Skeletal muscle cell (primary cell): ENCODE measurements around the gene NAPG.
"Not testable (repeated sequence)": the region's sequence is repeated elsewhere in the genome, so short reads cannot be mapped to it uniquely, and the experiment has no call there.

Source experiments
- DNase-seq: peaks from one replicate; pipeline ENCODE4 v3.0.0-alpha.2; 2010; ENCODE audit warnings: low read depth
- H3K4me3 ChIP-seq: 2 replicates; pipeline ENCODE4 v1.5.1; 2011; ENCODE audit warnings: low read depth, mild to moderate bottlenecking, control low read depth, low read length, moderate library complexity

NAPG gene

DNA sequence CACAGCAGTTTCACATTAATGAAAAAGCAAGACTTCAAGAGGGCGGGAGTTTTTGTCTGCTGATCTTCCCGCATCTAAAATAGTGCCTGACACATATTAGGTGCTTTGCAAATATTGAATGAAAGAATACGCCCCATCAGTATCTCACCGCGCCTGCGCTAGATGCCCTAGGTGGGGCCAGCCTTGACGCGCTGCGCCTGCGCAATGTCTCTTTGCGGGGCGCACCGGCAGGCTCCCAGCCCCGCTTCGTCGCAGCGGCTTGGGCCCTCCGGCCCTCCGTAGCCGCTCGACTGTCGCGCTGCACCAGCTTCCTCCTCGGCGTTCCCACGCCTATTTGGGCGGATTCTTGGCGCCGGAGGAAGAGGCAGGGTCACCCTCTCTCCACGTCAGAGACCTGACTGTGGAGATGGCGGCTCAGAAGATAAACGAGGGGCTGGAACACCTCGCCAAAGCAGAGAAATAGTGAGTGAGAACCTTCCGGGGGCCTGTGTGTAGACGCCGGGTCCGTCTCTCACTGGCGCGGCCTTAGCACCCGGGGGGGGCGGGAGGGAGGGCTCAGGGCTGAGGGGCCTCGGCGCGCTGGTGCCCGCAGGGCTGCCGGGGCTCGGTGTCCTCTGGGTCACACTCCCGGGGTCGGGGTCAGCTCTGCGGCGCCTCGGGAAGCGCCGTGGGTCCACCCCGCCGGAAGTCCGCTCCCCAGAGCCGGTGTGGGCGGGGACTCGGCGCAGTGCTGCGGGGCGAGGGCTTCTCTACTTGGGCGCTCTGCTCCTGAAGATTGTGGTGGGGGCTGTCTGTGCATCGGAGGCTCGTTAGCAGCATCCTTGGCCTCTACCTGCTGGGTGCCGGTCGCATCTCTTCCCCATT is at the start of gene NAPG:
Gene NAPG (plus strand): TSS at position 331 of the 864 bp plus-strand sequence. CDS start 76 bp downstream, at position 407.
- peak; percentile 83 for DNase-seq
- peak within 1 kb of the TSS; percentile 97 for H3K4me3 ChIP-seq

DNA sequence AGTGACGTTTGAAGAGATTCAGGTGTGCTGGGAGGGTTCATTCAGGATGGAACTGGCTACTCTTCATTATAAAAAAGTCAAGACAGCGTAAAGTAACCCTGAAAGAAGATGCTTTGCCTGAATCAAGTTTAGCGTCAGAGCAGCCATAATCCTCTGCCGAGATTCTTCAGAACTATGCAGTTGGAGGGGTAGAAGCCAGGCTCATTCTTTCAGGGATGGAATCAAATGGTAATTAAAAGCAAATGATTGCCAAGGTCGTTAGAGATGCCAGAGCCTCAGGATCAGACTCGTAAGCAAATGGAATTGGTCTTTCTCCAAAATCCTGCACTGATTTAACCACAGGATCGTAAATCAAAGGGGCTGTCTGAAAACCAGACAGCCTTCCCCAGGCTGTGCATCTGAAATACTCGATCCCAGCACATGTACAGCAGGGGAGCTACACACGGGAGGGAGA is 49.5 kb upstream of the NAPG start:
- no peak overlapping the region for H3K4me3 ChIP-seq
- peak; percentile 16 for DNase-seq

DNA sequence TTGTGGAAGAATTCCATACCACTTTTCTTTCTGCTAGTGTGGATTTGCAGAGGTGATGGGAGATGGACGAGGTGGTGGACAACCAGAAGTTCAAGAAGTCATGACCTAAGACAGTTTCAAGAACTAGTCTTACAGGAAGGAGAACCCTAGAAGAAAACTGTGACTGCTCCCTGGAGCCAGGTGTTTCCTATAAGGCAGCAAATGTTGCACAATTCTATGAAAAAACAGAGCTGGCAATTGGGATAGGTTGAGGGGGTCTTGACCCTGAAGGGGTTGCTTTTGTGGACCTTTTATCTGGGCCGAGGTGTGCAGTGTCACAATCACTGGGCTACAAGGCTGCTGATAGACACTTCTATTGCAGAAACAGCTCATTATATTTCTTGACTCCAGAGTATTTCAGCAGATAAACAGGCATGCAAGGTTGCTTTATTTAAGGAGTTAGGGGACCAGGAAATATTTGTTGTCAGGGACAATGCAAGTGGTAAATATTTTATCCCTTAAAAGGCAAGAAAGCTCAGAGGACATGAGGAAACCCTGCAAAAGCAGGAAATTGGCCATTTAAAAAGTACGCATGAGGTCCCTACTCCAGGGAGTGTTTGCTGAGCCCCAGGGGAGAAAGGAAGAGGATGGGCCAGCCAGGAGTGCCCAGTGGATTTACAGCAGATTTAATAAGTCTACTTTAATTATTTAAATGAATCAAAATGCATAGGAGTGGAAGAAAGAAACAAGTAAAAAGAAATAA is 48.5 kb upstream of the NAPG start:
- no peak overlapping the region for H3K4me3 ChIP-seq
- no peak for DNase-seq

DNA sequence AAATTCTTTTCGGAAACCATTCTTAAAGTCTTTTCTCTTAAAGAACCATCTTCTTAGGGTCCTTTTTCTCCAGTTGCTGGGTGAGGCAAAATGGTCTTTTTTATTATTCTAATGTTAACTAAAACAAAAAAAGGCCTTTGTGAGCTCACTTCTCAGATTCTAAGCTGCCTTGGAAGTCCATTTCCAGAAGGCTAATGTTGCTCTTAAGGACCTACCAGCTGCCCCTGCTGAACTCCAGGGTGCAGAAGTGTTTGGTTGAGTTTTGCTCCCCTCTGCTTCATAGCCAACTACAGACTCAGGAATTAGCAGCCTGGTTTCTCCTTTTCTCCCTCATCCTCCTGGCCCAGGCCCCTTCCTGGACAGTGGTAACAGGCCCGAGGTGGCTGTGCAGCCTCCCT is 48.0 kb upstream of the NAPG start:
- H3K4me3 ChIP-seq, result no peak overlapping the region
- DNase-seq, result no peak

DNA sequence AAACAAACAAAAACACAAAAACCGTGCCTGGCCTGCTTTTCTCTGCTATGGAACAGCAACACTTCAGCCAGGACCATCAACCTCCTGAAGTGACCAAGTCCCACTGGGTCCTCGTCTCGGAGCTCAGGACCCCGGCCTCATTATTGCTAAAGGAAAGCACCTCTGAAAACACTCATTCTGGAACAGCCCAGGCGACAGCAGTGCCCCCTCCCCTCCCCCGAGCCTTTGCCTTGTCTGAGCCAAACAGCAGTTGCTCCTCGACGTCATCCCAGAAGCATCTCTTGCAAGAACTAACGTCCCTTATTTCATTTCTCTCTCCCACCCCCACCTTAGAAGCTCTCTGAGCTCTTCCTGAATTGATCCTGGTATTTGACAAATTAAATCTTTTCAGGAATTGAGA is 44.0 kb upstream of the NAPG start:
- no peak for DNase-seq
- H3K4me3 ChIP-seq, result no peak overlapping the region

DNA sequence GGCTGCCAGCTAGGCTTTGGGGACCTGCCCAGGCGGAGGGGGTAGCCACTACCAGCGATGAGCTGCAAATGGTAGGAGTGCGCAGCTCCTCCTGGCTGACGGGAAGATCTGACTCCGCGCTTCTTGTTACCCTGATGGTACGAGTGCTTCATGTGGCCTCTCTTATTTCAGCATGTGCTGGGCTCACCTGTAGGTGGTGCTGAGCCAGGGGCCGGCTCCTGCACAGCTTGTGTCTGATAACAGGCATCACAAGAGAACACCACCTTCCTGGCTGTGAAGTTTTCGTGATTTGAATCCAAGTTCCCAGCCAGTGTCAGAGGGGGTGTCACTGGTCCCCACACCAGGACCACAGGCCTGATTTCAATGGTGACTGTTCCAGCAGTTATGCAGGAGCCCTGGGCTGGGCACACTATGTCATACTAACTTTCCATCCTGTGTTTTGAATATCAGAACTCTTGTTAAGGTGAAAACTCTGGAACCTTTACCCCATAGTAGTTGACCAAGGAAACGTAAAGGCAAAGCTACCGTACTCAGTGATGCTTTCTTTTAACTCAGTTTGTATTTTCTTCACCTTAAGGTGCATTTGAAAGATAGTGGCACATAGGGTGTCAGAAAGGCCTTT is 43.4 kb upstream of the NAPG start:
- no peak overlapping the region for H3K4me3 ChIP-seq
- no peak for DNase-seq

DNA sequence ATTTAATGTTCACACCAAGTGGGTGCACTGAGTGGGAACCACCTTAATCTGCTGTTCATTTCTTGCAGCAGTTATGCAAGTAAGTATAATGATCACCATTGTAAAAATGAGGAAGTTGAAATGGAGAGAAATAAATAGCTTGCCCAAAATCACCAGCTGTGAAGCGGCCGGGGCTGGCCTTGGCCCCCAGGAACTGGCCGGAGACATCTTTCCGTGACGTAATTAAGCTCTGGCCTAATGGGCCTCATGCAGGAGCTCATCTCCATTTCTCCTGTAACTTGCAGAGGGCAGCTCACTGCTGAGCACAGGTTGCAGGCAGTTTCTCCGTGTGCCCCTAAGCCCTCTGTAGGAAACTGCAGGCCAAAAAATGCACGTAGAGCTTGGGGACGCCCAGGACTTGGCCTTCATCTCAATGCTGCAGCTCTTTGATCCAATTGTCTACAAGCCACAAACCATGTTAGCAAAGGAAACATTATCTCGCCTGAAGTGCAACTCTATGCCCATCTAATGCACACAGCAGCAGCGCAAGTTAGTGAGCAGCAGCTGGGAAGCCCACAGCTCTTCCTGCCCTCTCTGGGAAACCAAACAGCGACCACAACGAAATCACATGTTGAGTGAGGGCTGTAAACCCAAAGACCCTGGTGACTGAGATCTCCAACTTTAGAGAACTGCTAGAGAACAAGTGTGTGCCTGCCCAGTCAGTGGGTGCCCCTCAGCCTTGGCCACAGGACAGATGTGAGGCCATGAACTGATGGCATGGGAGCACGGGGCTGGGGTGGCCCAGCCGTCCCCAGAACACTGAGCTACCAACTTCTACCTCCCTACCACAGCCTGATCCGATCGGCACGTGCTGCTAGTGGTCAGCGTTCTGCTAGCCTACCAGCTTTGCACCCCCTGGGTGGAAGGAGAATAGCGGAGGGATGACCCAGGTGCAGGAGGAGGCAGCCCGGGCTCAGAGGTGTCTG is 42.6 kb upstream of the NAPG start:
- DNase-seq, result no peak
- H3K4me3 ChIP-seq, result no peak overlapping the region

DNA sequence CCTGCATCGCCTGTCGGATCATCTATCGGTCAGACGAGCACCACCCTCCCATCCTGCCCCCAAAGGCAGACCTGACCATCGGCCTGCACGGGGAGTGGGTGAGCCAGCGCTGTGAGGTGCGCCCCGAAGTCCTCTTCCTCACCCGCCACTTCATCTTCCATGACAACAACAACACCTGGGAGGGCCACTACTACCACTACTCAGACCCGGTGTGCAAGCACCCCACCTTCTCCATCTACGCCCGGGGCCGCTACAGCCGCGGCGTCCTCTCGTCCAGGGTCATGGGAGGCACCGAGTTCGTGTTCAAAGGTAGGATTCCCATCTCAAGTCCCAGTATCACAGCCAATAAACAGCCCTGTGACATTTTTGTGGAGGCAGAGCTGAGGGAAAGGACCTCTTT is 40.4 kb upstream of the NAPG start:
- no peak for DNase-seq
- no peak overlapping the region for H3K4me3 ChIP-seq

DNA sequence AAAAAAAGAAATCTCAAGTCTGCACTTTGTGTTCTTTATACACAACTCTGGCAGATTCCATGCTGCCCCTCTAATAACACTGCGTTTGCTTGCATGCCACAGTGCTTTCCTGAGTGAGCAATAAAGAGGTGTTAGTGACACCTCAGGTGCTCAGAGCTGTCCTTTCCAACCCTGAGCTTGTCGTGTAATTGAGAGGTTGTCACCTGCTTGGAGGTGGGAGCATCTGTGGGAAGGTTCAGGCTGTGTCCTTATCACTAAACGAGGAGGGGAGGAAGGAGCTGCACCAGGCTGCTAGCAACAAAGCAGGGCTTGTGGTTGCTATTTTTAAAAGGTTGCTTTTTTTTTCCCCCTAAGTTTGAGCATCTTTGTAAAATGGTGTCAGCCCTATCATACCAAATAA is 39.5 kb upstream of the NAPG start:
- no peak overlapping the region for H3K4me3 ChIP-seq
- no peak for DNase-seq

DNA sequence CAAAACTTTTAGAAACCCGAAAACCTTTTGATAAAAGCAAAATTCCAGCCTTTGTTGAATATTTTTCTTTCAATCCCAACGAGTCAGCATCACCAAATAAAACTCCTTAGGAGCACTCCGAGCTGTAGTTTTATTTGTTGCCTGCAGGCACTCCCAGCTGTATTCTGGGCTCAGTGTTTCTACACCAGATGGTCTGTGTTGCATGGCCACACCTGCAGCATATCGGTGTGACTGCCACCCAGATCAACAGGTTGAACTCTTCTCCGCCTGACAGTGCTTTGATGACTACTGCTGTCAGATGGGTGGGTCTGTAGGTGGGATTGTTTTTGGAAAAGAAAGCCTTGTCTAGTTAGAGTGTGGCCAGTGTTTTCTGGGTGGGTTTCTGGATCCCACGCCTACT is 38.7 kb upstream of the NAPG start:
- no peak for DNase-seq
- no peak overlapping the region for H3K4me3 ChIP-seq

DNA sequence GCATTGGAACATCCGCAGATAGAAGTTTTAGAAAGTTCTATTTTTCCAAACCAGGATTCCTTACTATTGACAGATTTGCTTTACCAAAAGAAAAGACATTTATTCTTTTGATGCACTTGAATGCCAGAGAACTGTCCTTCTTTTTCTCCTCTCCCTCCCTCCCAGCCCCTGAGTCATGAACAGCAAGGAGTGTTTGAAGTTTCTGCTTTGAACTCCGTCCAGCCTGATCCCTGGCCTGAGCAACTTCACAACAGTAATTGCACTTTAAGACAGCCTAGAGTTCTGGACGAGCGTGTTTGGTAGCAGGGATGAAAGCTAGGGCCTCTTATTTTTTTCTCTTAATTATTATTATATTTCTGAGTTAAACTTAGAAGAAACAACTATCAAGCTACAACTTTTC is 37.8 kb upstream of the NAPG start:
- no peak for DNase-seq
- H3K4me3 ChIP-seq, result no peak overlapping the region

DNA sequence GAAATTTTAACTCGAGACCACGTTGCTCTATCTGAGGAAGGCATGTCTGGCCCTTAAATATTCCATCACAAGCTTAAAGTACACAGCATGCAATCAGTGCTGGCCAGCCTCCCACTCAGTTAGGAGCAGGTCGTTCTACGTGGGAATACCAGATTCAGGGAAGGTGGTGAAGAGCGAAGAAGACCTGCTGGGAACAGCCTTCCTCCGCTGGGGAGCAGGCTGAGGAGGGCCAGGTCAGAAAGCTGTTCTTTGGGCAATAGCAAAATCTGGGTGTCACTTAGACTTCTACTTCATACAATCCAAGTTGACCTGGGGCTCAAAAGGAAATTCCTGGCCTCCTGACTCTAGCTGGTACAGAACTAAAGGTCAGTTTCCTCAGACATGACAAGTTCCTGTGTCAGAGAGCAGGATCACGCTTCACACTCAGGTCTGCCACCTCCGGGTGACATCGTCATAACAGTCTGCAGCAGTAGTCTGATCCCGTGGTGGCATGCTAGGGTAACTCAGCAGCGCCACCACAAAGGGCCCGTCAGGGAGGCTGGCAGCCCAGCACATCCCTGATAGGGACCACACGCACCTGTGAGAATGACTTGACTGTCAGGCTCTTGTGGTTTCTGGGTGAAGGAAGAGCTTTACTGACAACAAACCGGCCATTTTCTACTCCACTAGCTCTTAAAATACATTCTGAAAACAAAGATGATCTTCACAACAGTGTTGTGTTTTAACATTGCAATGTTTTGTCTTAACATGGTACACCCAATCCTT is 35.2 kb upstream of the NAPG start:
- no peak for DNase-seq
- no peak overlapping the region for H3K4me3 ChIP-seq

DNA sequence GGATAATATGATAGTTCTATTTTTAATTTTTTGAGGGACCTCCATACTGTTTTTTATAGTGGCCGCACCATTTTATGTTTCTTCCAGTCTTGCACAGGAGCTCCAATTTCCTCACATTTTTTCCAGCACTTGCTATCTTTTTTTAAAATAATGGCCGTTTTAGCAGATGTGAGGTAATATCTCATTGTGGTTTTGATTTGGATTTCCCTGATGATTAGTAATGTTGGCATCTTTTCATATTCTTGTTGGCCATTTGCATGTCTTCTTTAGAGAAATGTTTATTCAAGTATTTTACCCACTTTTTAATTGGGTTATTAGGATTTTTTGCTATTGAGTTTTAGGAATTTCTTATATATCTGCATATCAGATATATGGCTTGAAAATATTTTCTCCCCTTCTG is 29.9 kb upstream of the NAPG start:
- no peak for DNase-seq
- no peak overlapping the region for H3K4me3 ChIP-seq

DNA sequence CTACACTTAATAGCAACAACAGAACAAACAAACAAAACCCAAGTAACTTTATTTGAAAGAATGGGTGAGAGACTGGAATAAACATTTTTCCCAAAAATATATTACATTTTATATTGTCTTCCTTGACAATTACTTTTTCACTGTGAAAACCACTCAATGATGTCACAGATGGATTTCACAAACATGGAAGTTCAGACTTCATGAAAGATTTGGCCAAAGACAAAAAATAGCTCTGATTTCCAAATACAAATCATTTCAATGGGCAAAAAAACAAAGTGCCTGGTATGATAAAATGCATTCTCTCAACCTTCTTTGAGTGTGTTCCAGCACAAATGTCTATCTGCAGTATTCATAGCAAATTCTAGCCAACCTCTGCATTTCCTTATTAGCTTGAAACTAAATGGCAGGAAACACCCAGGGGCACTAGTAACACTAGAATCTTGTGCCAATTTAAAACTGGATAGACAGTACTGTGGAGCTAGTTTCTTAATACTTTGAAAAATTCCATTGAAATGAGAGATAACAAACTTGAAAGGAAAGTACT is 28.5 kb upstream of the NAPG start:
- no peak for DNase-seq
- H3K4me3 ChIP-seq, result no peak overlapping the region

DNA sequence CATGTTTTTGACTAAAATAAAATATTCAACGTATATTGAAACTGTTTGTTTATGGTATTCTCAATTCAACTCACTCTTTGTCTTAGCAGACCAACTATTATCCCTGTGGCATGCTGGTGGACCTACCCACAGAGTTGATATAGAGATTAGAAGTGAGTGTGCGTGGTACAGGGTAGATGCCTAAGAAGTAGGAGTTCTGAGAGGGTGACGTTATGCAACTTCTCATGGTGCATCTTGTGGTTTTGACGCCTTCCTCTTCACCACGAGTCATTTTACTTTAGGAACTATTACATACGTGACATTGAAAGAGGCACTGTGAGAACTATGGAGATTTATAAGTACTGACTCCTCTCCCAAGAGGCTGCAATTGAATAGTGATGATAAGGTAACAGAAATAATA is 26.6 kb upstream of the NAPG start:
- DNase-seq, result no peak
- no peak overlapping the region for H3K4me3 ChIP-seq

DNA sequence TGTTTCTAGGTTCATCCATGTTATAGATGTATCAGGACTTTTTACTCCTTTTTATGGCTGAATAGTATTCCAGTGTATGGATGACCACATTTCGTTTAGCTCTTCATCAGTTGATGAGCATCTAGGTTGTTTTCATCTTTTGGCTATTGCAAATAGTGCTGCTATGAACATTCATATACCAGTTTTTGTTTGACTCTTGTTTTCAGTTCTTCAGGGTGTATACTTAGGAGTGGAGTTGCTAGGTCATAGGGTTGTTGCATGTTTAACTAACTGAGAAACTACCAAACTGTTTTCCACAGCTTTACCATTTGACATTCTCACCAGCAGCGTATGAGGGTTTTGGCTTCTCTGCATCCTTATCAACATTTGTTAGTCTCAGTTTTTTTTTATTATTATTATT is 25.8 kb upstream of the NAPG start:
- no peak overlapping the region for H3K4me3 ChIP-seq
- DNase-seq, result no peak

DNA sequence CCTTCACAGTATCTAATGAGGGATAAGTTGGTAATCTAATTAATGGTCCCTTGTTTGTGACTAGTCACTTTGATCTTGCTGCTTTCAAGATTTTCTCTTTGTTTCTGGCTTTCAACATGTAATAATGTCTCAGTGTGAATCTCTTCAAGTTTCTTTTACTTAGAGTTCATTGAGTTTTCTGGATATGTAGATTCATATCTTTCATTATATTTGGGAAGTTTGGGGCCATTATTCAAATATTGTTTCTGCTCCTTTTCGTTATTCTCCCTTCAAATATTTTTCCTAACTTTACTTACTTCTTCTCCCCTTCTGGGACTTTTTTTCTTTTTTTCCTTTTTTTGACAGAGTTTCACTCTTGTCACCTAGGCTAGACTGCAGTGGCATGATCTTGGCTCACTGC is 21.1 kb upstream of the NAPG start:
- no peak overlapping the region for H3K4me3 ChIP-seq
- DNase-seq, result no peak

DNA sequence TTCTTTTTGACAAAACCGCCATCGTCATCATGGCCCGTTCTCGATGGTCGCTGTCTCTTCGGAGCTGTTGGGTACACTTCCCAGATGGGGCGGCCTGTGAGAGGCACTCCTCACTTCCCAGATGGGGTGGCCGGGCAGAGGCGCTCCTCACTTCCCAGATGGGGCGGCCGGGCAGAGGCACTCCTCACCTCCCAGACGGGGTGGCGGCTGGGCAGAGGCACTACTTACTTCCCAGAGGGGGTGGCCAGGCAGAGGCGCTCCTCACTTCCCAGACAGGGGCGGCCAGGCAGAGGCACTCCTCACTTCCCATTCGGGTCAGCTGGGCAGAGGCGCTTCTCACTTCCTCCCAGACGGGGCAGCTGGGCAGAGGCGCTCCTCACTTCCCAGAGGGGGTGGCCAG is 19.9 kb upstream of the NAPG start:
- H3K4me3 ChIP-seq, DNase-seq: not testable (repeated sequence)
